NCI-H2227 treated with DMSO at 0.1 percent for 48 hours (cell line): ENCODE data around the gene MAST3.

Experiments used
- DNase-seq: peaks from one replicate; lab custom pipeline; 2025; lab: John Stamatoyannopoulos, UW

The MAST3 gene

DNA sequence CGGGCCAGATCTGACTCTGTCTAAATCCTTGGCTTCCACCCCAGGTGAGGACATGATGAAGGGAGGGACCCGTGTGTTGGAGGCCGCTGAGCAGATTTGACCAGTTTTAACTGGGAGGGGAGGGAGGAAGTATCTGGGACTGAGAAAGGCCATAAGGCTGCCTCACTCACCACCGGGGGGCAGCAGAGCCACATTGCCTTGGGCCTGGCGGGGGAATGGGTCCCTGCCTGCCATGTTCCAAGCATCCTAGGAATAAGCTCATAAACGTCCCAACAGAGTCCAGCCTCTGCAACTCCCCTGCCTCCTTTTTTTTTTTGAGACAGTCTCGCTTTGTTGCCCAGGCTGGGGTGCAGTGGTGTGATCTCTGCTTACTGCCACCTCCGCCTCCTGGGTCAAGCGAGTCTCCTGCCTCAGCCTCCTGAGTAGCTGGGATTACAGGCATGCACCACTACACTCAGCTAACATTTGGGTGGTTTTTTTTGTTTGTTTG, 15.5 kb downstream of the MAST3 start:
- DNase-seq: peak; percentile 20

DNA sequence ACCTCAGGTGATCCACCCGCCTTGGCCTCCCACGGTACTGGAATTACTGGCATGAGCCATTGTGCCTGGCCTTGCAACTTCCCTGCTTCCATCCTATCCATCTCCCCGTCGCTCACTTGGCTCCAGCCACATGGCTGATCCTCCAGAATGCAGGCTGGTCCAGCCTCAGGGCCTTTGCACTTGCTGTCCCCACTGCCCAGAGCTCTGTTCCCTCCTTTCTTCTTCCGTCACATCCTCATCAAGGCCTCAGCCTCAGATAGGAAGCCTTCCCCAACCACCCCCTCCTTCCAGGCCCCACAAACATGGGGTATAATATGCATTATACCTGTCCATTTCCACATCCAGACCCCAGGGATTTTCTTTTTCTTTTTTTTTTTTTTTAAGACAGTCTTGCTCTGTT, 16.2 kb downstream of the MAST3 start:
- DNase-seq: no peak

DNA sequence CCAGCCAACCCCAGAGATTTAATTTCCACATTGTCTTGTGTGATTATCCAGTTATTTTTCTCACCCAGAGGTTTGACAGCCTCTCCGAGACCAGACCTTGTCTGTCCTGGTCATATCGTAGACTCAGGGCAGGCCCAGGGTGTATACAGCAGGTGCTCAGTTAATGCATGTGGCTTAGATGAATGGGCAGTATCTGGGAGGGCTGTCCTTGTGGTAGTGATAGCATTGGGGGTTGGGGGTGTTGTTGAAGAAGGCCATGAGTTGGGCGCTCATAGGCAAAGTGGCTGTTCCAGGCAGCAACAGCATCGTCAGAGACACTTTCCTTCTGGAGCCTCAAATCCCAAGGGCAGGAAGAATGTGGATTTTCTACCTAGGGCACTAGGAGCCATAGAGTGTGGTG, 16.9 kb downstream of the MAST3 start:
- DNase-seq: no peak

DNA sequence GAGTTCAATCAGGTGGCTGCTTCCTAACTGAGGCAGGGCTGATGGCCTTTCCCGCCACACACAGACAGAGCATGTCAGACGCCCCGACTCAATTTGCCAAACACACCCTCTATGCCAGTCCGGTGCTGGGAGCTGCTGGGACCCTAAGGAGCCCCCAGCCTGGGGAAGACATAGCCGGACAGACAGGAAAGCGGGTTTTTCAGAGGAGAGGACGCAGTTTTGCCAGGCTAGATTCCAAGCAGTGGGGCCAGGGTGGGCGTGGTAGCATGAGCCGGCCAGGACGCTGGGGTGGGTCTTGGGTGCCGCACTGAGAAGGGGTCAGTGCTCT, 19.8 kb downstream of the MAST3 start:
- DNase-seq: no peak

DNA sequence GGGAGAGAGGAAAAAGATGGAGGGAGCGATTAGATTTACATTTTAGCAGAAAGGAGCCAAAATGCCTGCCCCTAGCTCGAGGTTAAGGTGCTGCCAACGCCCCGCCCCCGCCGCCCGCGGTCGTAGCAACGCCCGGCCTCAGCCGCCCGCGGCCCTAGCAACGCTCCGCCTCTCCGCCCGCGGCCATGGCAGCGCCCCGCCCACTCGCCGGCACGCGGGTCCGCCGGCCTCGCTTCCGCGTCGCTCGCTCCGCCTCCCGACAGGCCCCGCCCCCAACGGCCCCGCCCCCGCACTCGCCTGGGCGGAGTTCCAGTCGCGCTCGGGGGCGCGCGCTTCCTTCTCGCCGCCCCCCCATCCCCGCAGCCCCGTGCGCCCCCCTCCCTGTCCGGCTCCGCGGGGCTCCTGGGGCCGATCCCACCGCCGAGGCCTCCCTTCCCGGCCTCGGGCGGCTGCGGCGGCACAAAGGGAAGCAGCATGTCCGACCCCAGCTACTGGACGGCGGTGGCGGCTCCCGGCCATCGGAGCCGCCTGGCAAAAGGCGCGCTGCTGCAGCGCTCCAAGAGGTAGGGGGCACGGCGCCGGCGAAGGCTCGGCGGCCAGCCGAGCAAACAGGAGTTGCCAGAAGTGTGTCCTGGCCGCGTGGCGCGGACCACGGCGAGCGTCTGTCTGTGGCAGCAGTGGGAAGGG, 20.3 kb downstream of the MAST3 start:
- peak; percentile 73 for DNase-seq

DNA sequence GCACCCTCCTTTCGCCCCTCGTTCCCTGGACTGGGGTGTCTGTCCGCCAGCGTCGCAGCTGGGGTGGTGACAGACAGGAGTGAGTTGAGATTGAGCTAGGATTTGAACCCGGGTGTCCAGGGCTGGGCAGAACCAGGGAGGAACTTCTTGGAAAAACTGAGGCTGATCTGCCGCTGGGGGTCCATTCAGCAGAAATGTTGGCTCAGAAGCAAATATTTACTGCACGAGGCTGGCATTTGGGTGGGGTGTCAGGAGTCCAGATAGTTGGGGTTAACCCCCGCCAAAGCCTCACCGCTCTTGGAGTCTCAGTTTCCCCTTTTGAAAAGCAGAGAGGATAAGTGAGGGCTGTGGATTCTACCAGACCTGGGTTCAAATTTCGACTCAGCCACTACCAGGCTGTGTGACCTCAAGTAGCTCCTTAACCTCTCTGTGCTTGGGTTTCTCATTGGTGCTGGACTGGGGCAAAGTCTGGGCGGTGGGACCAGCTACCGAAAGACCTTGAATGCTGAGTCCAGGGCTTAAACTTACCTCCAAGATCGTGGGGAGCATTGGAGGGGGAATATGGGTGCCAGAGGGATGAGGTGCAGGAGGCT, 20.9 kb downstream of the MAST3 start:
- DNase-seq: no peak

DNA sequence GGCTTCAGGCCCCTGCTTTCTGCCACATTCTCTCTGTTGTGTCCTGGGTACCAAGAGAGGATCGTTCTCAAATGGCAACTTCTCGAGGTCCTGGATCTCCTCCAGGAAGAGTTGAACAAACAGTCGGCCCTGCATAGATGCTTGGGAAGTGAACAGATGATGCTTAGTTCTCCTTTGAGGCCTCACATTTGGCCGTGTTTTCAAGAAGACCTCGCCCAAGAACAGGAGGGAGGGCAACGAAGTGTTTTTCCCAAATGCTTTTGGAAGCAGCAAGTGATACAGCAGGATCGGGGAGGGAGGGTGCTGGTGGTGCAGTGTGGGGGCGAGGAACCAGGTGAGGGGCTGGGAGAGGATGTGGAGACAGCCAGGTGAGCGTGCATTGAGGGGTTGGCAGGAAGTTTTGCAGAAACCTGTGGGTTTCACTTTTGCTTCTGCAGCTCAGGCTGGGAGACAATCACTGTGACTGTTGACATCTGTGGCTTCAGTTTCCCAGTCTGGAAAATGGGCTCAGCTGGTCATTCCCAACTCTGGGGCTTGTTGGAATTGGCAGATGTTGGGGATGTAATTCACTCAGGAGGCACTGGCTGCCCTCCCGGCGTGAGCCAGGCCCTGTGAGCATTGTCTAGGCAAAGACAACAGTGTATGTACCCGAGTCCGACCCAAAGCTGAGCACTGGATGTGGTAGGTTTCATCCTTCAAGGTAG, 21.6 kb downstream of the MAST3 start:
- DNase-seq: no peak

DNA sequence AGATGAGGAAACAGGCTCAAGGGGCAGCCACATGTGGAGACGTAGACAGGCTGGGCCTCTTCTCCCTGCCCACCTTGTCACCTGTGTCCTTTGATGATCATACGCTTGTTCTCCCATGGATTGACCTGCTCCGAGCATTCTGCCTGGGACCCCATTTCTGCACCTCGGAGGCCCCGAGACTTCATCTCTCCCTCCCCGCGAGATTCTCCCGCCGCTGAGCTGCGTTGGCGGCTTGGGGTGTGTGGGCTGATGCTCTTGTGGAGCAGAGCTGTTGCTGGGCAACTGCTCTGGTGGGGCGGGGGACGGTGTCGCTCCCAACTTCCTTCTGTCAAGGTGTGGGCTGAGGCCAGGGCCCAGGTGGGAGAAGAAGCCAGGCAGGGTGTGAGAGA, 22.1 kb downstream of the MAST3 start:
- no peak for DNase-seq

DNA sequence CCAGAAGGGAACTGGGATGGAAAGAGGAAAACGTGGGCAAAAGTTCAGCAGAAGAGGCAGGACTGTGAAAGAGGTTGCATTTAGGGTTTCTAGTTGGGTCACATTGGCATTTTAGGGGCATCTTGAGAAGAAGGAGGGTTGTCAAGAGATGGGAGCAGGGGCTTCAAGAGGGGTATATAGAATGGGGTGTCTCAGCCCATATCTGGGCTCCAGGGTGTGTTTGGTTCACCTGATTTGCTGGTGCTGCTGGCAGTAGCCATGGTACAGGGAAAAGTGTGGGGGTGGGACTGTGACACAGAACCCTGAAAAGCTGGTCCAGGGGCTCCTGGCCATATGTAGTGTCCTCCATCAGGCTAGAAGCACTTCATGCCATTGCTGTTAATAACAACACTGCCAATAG, 22.5 kb downstream of the MAST3 start:
- DNase-seq: no peak

DNA sequence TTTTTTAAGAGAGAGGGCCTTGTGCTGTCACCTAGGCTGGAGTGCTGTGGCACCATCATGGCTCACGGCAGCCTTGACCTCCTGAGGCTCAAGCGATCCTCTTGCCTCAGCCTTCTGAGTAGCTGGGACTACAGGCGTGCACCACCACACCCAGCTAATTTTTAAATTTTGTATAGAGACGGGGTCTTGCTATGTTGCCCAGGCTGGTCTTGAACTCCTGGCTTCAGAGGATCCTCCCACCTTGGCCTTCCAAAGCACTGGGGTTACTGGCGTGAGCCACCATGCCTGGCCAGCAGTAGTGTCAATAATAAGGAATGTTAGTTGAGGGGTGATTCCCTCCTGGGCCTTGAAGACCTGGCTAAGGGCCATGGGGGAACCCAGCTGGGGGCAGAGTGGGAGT, 23.6 kb downstream of the MAST3 start:
- no peak for DNase-seq

DNA sequence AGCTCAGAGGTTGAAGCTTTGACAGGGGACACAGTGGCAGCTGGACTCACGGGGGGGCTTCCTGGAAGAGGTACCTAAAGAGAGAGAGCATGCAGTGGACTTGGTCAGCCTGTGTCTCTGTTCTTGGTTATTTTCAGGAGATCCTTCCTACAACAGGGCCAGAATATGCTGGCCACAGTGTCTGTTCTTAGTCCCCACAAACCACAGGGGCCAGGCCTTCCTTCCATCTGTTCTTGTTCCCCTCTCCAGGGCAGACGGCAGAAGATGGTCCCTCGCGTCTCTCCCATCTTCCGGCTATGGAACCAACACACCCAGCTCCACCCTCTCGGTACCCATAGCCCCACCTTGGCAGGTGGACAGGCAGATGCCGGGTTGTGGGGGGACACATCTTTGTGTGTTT, 24.8 kb downstream of the MAST3 start:
- DNase-seq: no peak

DNA sequence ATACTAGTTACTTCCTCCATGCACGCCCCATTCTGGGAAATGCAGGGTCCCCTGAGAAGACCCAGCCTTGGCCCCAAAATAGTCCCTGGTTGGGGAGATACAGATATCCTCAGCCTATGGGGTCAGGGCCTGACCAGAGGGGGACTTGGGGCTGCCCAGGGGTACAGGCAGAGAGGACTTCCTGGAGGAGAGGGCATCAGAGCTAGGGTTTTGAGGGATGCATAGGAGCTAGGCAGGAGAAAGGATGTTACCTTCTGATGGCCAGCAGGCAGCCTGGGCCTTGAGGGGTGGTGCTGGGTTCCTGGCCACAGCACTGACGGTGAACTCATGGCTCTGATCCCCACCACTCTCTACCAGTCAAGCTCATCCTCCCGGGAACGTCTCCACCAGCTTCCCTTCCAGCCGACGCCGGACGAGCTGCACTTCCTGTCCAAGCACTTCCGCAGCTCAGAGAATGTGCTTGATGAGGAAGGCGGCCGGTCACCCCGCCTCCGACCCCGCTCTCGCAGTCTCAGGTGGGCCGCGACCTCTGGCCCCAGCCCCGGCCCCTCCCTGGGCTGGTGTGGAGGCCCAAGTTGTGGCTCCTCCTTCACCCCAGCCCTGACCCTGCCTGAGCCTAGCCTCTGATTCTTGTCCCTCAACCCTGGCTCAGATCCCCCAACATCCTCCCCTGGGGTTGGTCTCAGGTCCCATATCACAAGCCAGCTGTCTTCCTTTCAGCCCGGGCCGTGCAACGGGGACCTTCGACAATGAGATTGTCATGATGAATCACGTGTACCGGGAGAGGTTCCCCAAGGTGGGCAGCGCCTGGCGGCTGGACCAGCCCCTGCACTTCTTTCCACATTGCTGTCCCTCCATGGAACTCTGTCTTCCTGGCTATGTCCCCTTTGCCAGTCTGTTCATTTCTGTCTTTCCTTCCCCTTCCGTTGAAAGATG, 25.6 kb downstream of the MAST3 start:
- no peak for DNase-seq

DNA sequence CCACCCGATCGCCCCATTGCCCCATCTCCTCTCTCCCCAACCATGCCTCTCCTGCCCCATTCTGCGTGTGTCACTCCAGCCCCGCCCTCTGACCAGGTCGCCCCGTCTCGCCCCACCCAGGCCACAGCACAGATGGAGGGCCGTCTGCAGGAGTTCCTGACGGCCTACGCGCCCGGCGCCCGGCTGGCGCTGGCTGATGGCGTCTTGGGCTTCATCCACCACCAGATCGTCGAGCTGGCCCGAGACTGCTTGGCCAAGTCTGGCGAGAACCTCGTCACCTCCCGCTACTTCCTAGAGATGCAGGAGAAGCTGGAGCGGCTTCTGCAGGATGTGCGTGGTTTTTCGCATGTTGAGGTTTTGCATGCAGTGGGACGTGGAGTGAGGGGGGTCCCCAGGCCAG, 26.2 kb downstream of the MAST3 start:
- no peak for DNase-seq

DNA sequence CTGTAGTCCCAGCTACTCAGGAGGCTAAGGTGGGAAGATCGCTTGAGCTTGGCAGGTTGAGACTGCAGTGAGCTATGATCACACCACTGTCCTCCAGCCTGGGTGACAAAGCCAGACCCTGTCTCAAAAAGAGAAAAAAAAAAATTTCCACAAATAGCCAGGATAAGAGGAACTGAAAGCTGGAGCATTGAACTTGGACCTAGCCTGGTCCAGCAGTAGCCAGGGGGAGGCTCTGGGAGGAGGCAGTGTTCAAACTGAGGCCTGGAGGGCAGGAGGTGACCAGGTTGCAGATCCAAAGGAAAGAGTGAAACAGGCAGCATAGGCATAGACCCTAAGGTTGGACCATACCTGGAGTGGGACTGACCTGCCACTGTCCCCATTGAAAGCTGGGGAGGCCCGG, 28.5 kb downstream of the MAST3 start:
- no peak for DNase-seq

DNA sequence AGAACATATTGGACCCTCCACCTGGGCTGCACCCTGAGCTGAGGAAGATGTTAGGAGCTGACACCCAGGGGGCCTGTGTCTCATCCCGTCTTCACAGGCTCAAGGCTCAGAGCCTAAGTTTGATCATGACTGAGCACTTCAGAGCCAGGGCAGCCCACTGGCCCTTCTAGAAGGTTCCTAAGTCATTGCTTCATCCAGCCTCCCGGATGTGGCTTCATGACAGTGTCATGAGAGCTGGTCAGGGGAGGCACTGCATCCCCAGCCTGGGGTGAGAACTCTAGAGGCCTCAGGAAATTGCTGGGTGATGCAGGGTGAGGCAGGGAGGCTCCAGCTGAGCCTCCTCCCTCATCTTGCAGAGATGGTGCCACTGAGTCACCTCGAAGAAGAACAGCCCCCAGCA, 30.5 kb downstream of the MAST3 start:
- no peak for DNase-seq

DNA sequence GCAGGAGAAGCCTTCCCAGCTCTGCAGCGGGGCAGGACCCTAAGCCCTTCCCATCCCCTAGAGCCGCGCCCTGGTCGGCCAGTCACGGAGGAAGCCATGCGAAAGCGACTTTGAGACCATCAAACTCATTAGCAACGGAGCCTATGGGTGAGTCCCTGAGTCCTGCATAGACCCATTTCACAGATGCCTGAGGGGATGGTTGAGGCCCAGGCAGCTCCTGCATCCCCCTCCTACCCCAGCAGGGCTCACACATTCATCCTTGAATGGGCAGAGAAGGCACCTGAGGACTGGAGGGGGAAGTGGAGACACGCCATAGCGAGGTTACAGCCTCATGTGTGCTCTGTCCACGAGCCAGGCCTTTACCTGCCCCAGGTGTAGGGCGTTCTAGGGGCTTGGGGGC, 31.2 kb downstream of the MAST3 start:
- no peak for DNase-seq

DNA sequence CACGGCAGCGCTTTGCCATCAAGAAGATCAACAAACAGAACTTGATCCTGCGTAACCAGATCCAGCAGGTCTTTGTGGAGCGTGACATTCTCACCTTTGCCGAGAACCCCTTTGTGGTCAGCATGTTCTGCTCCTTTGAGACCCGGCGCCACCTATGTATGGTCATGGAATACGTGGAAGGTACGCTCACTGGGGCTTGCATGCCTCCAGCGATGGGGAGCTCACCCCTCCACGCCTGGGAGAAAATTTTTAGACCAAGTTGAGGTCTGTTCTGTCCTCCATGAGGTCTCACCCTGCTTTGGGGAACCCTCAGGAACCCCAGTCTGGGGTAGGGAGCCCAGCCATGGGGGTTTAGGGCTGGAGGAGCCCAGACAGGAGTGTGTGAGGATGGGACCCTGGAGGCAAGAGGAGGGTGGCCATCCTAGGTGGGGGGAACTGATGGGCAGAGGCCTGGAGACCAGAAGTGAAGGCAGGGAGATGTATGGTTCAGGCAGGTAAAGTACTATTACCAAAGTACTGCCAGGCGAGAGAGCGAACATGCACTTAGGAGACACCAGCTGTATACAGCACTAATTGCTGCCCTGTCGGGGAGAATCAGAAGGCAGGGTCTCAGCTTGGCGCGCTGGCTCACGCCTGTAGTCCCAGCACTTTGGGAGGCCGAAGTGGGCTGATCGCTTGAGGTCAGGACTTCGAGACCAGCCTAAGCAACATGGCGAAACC, 33.1 kb downstream of the MAST3 start:
- no peak for DNase-seq

DNA sequence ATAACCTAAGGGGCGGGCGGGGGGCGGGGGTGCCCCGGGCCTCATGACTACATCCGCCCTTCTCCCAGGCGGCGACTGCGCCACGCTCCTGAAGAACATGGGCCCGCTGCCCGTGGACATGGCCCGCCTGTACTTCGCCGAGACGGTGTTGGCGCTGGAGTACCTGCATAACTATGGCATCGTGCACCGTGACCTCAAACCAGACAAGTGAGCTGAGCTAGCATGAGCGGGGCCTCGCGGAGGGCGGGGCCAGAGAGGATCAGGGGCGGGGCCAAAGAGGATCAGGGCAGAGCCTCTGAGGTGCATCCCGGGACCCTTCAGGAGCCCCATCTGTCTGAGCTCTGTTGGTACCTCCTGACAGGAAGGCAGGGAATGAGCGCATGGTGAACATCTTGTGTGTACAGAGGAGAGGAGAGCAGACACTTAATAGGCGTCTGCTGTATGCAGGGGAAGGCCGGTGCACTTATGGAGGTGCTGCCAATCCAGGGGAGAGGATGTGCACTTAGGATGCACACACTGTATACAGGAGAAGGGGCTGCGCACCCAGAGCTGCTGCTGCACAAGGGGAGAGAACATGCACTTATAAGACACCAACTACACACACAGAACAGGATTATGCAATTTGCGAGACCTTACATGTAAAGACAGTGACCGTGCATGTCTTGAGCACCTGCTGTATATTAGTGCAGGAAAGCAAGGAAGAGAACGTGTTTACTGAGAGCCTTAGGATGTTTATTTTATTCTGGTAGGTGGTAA, 34.4 kb downstream of the MAST3 start:
- DNase-seq: no peak

DNA sequence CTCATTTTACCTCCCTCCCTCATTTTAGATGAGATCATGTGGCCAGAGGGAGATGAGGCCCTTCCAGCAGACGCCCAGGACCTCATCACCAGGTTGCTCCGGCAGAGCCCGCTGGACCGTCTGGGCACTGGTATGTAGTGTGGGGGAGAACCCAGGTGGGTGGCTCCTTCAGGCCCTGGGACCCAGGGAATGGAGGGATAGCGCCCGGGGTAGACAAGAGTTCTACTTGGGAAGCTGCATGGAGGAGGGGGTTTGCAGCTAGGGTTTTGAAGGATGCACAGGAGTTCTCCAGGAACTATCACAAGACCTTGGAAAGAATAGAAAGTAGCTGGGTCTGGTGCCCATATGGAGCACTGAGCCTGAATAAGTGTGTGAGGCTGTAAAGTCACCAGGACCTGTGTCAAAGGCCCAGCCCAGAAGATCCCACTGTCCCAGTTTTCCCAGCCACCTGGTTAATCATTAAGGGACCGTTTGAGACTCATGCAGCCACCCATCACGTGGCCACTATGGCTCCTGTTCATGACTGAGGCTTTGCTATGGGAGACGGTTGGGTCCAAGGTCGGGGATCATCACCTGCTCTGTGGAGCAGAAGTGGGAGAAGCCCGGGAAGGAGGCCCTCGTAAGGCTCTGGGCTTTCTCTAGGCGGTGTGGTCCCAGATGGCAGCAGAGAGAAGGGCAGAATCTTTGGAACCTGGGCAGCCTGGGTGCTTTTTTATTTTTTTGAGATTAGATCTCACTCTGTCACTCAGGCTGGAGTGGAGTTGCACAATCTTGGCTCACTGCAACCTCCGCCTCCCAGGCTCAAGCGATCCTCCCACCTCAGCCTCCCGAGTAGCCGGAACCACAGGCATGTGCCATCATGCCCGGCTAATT, 38.4 kb downstream of the MAST3 start:
- no peak for DNase-seq

DNA sequence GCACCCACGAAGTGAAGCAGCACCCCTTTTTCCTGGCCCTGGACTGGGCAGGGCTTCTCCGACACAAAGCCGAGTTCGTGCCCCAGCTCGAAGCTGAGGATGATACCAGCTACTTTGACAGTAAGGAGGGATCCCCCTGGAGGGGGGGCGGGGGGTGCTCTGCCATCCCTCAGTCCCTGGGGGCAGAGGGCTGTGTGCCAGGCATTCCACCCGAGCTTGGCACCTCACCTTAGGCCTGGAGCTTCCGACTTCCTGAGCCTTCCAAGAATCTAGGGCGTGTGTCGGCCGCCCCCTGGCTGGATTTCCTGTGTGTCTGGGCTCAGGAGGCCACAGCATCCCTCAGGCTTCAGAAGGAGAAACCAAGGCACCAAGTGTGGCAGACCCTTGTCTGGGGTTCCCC, 39.7 kb downstream of the MAST3 start:
- DNase-seq: no peak
